Activated CD8-positive, alpha-beta T cell treated with anti-CD3 and anti-CD28 coated beads for 36 hours (primary cell): ENCODE data around the gene PTX4. TPM values are rescaled to one million over a fixed set of nuclear protein-coding genes. Genes with fewer than 3 reads are reported as not detected.
A peak's percentile ranks its signal among the peaks of the same experiment; 100 is the strongest.

Source experiments
- ATAC-seq: fragments of 200-7000 bp; cut with Tn5 transposase; one replicate; pipeline ENCODE4 v1.10.0; 2021; ENCODE audit warnings: mild to moderate bottlenecking, moderate library complexity
- CTCF ChIA-PET: fragments of 350-600 bp; sonication (Branson Sonifier 250); formaldehyde crosslinking; loops from one replicate; lab custom pipeline; 2021; ENCODE audit warnings: antibody characterized with exemption; lab: Charles Lee
- POLR2A ChIA-PET: fragments of 350-600 bp; sonication (Branson Sonifier 250); formaldehyde crosslinking; loops from one replicate; lab custom pipeline; 2021; ENCODE audit warnings: antibody characterized with exemption; lab: Charles Lee
- DNase-seq: peaks from one replicate; pipeline ENCODE4 v3.0.0-alpha.2; 2020
- H3K27ac Mint-ChIP-seq: one replicate; pipeline ENCODE4 v1.8.0; 2021; ENCODE audit warnings: mild to moderate bottlenecking, mixed read lengths
- H3K27me3 Mint-ChIP-seq: one replicate; pipeline ENCODE4 v1.8.0; 2021; ENCODE audit warnings: mixed read lengths
- H3K36me3 Mint-ChIP-seq: one replicate; pipeline ENCODE4 v1.8.0; 2021; ENCODE audit warnings: low read depth, mixed read lengths
- H3K4me1 Mint-ChIP-seq: one replicate; pipeline ENCODE4 v1.8.0; 2021; ENCODE audit warnings: low read depth, mixed read lengths
- H3K4me3 Mint-ChIP-seq: one replicate; pipeline ENCODE4 v1.8.0; 2021; ENCODE audit warnings: mild to moderate bottlenecking, moderate library complexity, mixed read lengths
- H3K9me3 Mint-ChIP-seq: one replicate; pipeline ENCODE4 v1.8.0; 2021; ENCODE audit warnings: mixed read lengths
- intact Hi-C: fragments of 100-400 bp; cut with micrococcal nuclease; formaldehyde crosslinking; loops from one replicate; pipeline ENCODE4 v1.10.0; 2022
- total RNA-seq, 2 experiments: library from RNA; stranded (reverse); gene quantifications; one replicate each; pipeline ENCODE4 v1.2.3, GENCODE V29; 2021
- TF ChIP-seq, protein P1 (sequence below): fragments of 200-600 bp; IDR thresholded peaks from one replicate; pipeline ENCODE4 v1.8.0; 2022; ENCODE audit warnings: antibody characterized with exemption, mild to moderate bottlenecking

Gene PTX4
- total RNA-seq, 2 experiments from 2014 or later = not detected

DNA sequence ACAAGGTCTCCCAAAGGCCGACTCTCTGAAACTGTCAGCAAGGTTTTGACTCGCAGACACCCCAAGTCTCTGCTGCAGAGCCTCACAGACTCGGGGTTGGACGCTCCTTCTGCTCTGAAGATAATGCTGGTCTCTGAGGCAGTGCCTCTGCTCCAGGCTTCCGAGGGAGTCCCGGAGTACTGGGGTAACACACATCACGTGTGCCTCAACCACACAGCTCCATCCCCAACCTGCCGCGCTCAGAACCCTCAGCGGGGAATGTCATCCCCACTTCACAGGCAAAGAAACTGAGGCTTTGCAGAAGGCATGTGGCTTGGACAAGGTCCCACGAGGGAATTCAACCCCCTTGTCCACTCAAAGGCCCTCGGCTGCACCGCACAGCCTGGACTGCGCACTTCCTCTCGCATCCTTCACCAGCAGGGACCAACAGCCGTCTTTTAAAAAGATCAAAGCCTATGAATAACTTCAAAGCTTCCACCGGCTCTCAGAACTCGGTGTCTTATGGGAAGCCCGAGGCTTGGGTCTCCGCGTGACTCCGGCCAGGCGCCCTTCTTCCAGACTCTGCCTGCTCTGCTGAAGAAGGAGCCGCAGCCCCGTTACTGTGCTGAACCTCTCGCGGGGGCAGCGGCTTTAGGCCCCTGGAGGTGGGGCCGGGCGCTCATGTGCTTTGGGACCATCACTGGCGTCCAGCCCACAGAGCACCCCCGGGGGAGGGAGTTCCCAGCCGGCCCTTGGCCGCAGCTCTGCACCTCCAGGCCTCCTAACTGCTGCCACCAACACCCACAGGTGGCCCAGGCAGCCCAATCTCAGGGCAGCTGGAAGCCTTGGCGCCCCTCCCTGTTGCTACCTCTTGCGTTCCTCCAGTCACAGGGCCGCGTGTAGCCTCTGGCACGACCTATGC lies 46.9 kb upstream of the PTX4 start:
- H3K9me3 Mint-ChIP-seq = no peaks in the 10 kb centered on the region
- peak; percentile 46 for DNase-seq
- peak overlapping the region; percentile 91 for H3K27ac Mint-ChIP-seq
- peaks cover 46% of the 10 kb centered on the region for H3K36me3 Mint-ChIP-seq
- peak overlapping the region; percentile 99 for H3K4me3 Mint-ChIP-seq
- peaks cover 35% of the 10 kb centered on the region for H3K4me1 Mint-ChIP-seq
- TF ChIP-seq, protein P1, sequence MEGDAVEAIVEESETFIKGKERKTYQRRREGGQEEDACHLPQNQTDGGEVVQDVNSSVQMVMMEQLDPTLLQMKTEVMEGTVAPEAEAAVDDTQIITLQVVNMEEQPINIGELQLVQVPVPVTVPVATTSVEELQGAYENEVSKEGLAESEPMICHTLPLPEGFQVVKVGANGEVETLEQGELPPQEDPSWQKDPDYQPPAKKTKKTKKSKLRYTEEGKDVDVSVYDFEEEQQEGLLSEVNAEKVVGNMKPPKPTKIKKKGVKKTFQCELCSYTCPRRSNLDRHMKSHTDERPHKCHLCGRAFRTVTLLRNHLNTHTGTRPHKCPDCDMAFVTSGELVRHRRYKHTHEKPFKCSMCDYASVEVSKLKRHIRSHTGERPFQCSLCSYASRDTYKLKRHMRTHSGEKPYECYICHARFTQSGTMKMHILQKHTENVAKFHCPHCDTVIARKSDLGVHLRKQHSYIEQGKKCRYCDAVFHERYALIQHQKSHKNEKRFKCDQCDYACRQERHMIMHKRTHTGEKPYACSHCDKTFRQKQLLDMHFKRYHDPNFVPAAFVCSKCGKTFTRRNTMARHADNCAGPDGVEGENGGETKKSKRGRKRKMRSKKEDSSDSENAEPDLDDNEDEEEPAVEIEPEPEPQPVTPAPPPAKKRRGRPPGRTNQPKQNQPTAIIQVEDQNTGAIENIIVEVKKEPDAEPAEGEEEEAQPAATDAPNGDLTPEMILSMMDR = no peak
- CTCF ChIA-PET = interaction anchor here (0.7 to 2.4 kb wide), 3 partner anchors 170 to 396 kb away, joined by 3 to 9 read pairs (median 5); partner anchors contain the start of gene MAPK8IP3
- ATAC-seq = peak; percentile 24
- POLR2A ChIA-PET = interaction anchor here (0.8 to 3.2 kb wide), 10 partner anchors 8 to 172 kb away, joined by 3 to 9 read pairs (median 4); partner anchors contain the start of gene TELO2
- no peaks in the 10 kb centered on the region for H3K27me3 Mint-ChIP-seq
- intact Hi-C loops = no loop called here

DNA sequence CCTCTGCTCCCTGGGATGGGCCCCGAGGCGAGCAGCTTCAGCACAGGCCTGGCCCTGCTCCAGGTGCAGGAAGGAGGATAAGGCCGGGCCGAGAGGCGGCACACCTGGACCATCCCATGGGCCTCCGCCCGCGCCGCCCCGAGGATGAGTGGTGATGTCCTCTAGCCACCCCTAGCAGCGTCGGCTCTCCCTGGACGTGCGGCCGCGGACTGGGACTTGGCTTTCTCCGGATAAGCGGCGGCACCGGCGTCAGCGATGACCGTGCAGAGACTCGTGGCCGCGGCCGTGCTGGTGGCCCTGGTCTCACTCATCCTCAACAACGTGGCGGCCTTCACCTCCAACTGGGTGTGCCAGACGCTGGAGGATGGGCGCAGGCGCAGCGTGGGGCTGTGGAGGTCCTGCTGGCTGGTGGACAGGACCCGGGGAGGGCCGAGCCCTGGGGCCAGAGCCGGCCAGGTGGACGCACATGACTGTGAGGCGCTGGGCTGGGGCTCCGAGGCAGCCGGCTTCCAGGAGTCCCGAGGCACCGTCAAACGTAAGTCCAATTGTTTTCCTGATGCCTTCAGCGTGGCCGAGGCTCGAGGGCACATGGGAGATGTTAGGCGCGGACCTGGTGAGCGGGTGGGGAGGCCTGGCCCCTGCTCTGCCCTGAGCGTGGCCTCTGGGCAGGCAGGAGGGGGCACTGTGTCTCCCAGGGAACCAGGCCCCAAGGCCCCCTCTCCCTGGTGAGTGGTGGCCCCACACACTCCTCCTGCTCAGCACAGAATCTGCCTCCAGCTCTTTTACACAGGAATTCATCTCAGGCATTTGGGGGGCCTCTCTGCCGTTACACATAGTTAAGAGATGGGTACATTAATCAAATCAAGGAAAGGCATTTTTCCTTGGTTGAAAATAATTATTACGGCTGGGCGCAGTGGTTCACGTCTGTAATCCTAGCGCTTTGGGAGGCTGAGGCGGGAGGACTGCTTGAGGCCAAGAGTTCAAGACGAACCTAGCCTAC lies 45.6 kb upstream of the PTX4 start:
- peak; percentile 34 for DNase-seq
- intact Hi-C loops = no loop called here

DNA sequence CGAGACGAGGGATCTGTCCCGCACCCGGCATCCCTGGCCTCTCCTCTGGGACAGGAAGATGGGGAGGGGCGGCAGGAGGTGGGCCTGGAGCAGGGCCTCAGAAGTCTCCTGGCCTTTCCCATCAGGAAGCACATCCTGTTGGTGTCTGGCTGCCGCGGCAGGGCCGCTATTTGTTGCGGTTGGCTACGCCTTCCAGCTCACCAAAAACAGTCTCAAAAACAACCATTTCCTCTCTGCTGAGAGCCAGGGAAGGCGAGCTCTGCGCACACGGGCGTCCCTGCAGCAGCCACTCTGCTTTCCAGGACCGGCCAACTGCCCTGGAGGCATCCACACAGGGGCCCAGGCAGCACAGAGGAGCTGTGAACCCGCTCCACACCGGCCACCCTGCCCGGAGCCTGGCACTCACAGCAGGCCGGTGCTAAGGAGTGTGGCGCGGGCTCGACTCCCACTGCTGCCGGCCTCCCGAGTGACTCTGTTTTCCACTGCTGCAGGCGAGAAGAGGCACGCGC lies 44.8 kb upstream of the PTX4 start, which contains the start of gene TMEM204:
TSS of gene TMEM204 (plus strand) at position 224 of the 509 bp plus-strand sequence. CDS start 610 bp downstream, outside the sequence.
- ATAC-seq (peak; percentile 14), DNase-seq (peak; percentile 53)
- peak within 1 kb of the TSS; percentile 91 for H3K27ac Mint-ChIP-seq
- no peaks in the 10 kb centered on the region for H3K27me3 Mint-ChIP-seq
- ChIA-PET CTCF (interaction anchor here (0.6 to 2.1 kb wide), 2 partner anchors 144 to 170 kb away, joined by 3 to 5 read pairs; no protein-coding TSS in a partner anchor), POLR2A (interaction anchor here (0.7 to 3.2 kb wide), 5 partner anchors 8 to 79 kb away, joined by 3 to 8 read pairs (median 3); partner anchors contain the start of genes CRAMP1, IFT140 and TELO2)
- peak within 1 kb of the TSS; percentile 99 for H3K4me3 Mint-ChIP-seq
- H3K36me3 Mint-ChIP-seq = peaks cover 38% of the 10 kb centered on the region
- H3K9me3 Mint-ChIP-seq = no peaks in the 10 kb centered on the region
- intact Hi-C loops = no loop called here
- TF ChIP-seq, protein P1 = no peak
- peaks cover 22% of the 10 kb centered on the region for H3K4me1 Mint-ChIP-seq

More for the DNA sequence above, 45.6 kb upstream of the PTX4 start:
- ChIA-PET CTCF (interaction anchor here (0.7 to 2.1 kb wide), 2 partner anchors 171 to 395 kb away, joined by 3 to 5 read pairs; no protein-coding TSS in a partner anchor), POLR2A (interaction anchor here (0.9 to 3.2 kb wide), 9 partner anchors 8 to 78 kb away, joined by 3 to 8 read pairs (median 3); partner anchors contain the start of genes CRAMP1, IFT140 and TELO2)
- no peaks in the 10 kb centered on the region for H3K9me3 Mint-ChIP-seq
- peaks cover 27% of the 10 kb centered on the region for H3K4me1 Mint-ChIP-seq
- peak overlapping the region; percentile 91 for H3K27ac Mint-ChIP-seq
- no peaks in the 10 kb centered on the region for H3K27me3 Mint-ChIP-seq
- ATAC-seq = peak; percentile 15
- peaks cover 40% of the 10 kb centered on the region for H3K36me3 Mint-ChIP-seq
- peak overlapping the region; percentile 99 for H3K4me3 Mint-ChIP-seq
- TF ChIP-seq, protein P1 = no peak

DNA sequence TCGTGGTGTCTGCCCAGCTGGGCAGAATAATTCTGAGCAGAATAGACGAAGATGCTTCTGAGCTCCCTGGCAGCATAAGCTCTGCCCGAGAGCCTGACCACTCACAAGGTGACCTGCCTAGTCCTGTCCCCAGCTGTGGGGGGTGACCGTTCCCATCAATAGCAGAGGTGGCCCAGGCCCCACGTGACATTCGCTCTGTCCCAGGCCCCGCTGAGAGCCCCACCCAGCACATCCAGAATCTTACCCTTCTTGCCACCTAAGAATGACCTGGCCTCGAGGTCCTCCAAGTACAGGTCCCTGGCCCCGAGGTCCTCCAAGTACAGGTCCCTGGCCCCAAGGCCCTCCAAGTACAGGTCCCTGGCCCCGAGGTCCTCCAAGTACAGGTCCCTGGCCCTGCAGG lies 44.0 kb upstream of the PTX4 start:
- CTCF ChIA-PET = interaction anchor here (0.6 kb wide), 1 partner anchor 145 kb away, joined by 3 read pairs; no protein-coding TSS in a partner anchor
- intact Hi-C loops = no loop called here
- peak overlapping the region; percentile 99 for H3K4me3 Mint-ChIP-seq
- peaks cover 32% of the 10 kb centered on the region for H3K36me3 Mint-ChIP-seq
- POLR2A ChIA-PET = interaction anchor here (2.3 to 3.2 kb wide), 2 partner anchors 39 to 112 kb away, joined by 7 to 8 read pairs; partner anchors contain the start of gene TELO2
- DNase-seq (no peak), ATAC-seq (no peak)
- TF ChIP-seq, protein P1 = no peak
- peak overlapping the region; percentile 25 for H3K27ac Mint-ChIP-seq
- peaks cover 19% of the 10 kb centered on the region for H3K4me1 Mint-ChIP-seq
- H3K9me3 Mint-ChIP-seq = no peaks in the 10 kb centered on the region
- H3K27me3 Mint-ChIP-seq = no peaks in the 10 kb centered on the region
